ENCODE measurements around the gene BTNL8. TPM values are rescaled to one million over a fixed set of nuclear protein-coding genes. Genes with fewer than 3 reads are reported as not detected.

The BTNL8 gene
- total and polyA plus RNA-seq, 2 of the 13 experiments (the other 11 are each of a cell fraction or from before 2014, with no cell fraction given), result not detected

DNA sequence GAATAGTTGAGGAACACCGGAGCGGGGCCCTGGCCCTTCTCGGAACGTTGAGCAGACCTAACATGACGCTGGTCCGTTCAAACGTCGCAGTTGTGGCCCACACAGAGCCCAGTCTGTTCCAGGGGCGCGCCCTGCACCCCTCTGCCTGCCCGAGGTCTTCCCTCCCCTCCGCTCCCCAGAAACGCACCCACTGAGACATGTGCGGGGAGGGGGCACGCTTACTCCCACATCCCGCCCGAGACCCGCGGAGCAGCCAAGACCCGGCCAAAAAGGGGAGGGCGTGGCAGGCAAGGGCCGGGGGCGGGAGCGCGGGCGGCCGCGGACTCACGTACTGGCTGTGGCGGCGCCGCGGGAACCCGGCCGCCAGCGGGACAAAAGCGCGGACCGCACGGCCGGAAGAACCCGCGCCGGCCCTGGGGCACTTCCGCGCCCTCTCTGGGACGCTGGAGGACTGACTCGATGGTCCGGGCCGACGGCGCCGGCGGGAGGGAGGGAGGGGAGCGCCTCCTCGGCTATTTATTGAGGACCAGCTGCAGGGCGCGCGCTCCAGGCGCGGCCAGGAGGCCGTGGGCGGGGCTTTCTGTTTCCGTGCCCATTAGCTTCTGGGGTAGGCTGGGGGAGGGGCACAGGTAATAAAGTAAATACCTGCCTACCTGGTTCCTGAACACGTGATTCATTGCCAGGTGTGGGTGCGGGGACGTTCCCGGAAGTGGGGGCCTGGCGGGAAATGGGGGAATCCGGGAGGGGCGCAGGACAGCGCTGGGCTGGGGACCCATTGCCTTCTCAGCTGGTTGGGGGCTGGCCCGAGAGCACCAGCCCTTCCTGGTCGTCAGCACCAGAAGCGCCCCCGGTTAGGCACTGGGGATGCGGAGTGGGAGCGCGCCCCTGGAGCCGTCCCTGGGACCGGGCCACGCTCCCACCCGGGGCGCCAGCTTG, 37.8 kb upstream of the BTNL8 start, which contains the start of gene ZFP62 (continued):
- no peak for TF ChIP-seq DNMT1 (CRISPR knock-in tag; IDR thresholded peaks at IDR 0.05)
- no peak for TF ChIP-seq ZNF382 (CRISPR knock-in tag; IDR thresholded peaks at IDR 0.05; ENCODE audit: borderline replicate concordance)
- TF ChIP-seq ZNF619 (CRISPR knock-in tag; IDR thresholded peaks at IDR 0.05), result 0 out of 2 replicates have a peak, but pooled peaks have one; percentile 28
- TF ChIP-seq TRIM24 (CRISPR knock-in tag; IDR thresholded peaks at IDR 0.05), result no peak
- TF ChIP-seq, protein P1, sequence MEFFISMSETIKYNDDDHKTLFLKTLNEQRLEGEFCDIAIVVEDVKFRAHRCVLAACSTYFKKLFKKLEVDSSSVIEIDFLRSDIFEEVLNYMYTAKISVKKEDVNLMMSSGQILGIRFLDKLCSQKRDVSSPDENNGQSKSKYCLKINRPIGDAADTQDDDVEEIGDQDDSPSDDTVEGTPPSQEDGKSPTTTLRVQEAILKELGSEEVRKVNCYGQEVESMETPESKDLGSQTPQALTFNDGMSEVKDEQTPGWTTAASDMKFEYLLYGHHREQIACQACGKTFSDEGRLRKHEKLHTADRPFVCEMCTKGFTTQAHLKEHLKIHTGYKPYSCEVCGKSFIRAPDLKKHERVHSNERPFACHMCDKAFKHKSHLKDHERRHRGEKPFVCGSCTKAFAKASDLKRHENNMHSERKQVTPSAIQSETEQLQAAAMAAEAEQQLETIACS (CRISPR knock-in tag; IDR thresholded peaks at IDR 0.05), result peak; percentile 73
- TF ChIP-seq HIVEP1 (CRISPR knock-in tag; IDR thresholded peaks at IDR 0.05), result peak; percentile 72; the same call in 1 of the 2 replicates
- TF ChIP-seq, protein P2, sequence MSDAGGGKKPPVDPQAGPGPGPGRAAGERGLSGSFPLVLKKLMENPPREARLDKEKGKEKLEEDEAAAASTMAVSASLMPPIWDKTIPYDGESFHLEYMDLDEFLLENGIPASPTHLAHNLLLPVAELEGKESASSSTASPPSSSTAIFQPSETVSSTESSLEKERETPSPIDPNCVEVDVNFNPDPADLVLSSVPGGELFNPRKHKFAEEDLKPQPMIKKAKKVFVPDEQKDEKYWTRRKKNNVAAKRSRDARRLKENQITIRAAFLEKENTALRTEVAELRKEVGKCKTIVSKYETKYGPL (CRISPR knock-in tag; IDR thresholded peaks at IDR 0.05), result no peak
- no peak; the same call in 1 of the 2 replicates for TF ChIP-seq NCOA1 (CRISPR knock-in tag; IDR thresholded peaks at IDR 0.05)
- TF ChIP-seq, protein P3, sequence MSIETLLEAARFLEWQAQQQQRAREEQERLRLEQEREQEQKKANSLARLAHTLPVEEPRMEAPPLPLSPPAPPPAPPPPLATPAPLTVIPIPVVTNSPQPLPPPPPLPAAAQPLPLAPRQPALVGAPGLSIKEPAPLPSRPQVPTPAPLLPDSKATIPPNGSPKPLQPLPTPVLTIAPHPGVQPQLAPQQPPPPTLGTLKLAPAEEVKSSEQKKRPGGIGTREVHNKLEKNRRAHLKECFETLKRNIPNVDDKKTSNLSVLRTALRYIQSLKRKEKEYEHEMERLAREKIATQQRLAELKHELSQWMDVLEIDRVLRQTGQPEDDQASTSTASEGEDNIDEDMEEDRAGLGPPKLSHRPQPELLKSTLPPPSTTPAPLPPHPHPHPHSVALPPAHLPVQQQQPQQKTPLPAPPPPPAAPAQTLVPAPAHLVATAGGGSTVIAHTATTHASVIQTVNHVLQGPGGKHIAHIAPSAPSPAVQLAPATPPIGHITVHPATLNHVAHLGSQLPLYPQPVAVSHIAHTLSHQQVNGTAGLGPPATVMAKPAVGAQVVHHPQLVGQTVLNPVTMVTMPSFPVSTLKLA (IDR thresholded peaks at IDR 0.05), result no peak
- peak in 1 of 2 experiments; percentile 68; a peak in 1 of 4 replicates for TF ChIP-seq POLR2A (IDR thresholded peaks at IDR 0.05; ENCODE audit: insufficient read depth in 1 of 2, low read depth in 2 of 2, low read length in 2 of 2)
- TF ChIP-seq ZNF777 (CRISPR knock-in tag; IDR thresholded peaks at IDR 0.05), result peak; percentile 77
- TF ChIP-seq, protein P4, sequence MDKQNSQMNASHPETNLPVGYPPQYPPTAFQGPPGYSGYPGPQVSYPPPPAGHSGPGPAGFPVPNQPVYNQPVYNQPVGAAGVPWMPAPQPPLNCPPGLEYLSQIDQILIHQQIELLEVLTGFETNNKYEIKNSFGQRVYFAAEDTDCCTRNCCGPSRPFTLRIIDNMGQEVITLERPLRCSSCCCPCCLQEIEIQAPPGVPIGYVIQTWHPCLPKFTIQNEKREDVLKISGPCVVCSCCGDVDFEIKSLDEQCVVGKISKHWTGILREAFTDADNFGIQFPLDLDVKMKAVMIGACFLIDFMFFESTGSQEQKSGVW (CRISPR knock-in tag; IDR thresholded peaks at IDR 0.05; ENCODE audit: borderline replicate concordance), result no peak
- TF ChIP-seq, protein P5, sequence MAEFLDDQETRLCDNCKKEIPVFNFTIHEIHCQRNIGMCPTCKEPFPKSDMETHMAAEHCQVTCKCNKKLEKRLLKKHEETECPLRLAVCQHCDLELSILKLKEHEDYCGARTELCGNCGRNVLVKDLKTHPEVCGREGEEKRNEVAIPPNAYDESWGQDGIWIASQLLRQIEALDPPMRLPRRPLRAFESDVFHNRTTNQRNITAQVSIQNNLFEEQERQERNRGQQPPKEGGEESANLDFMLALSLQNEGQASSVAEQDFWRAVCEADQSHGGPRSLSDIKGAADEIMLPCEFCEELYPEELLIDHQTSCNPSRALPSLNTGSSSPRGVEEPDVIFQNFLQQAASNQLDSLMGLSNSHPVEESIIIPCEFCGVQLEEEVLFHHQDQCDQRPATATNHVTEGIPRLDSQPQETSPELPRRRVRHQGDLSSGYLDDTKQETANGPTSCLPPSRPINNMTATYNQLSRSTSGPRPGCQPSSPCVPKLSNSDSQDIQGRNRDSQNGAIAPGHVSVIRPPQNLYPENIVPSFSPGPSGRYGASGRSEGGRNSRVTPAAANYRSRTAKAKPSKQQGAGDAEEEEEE (CRISPR knock-in tag; IDR thresholded peaks at IDR 0.05; ENCODE audit: borderline replicate concordance), result no peak
- no peak; the same call in 1 of the 2 replicates for TF ChIP-seq ZNF629 (CRISPR knock-in tag; conservative IDR thresholded peaks at IDR 0.05)
- TF ChIP-seq POGZ (CRISPR knock-in tag; IDR thresholded peaks at IDR 0.05), result peak; percentile 57
- TF ChIP-seq ZFP36L2 (CRISPR knock-in tag; IDR thresholded peaks at IDR 0.05), result no peak
- no peak for TF ChIP-seq HHEX (CRISPR knock-in tag; IDR thresholded peaks at IDR 0.05)
- TF ChIP-seq, protein P6, sequence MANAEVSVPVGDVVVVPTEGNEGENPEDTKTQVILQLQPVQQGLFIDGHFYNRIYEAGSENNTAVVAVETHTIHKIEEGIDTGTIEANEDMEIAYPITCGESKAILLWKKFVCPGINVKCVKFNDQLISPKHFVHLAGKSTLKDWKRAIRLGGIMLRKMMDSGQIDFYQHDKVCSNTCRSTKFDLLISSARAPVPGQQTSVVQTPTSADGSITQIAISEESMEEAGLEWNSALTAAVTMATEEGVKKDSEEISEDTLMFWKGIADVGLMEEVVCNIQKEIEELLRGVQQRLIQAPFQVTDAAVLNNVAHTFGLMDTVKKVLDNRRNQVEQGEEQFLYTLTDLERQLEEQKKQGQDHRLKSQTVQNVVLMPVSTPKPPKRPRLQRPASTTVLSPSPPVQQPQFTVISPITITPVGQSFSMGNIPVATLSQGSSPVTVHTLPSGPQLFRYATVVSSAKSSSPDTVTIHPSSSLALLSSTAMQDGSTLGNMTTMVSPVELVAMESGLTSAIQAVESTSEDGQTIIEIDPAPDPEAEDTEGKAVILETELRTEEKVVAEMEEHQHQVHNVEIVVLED (CRISPR knock-in tag; IDR thresholded peaks at IDR 0.05; ENCODE audit: borderline replicate concordance), result peak; percentile 75
- no peak for TF ChIP-seq IKZF4 (CRISPR knock-in tag; IDR thresholded peaks at IDR 0.05; ENCODE audit: borderline replicate concordance, low read depth, not compliant biosample characterization)
- no peak for TF ChIP-seq ZNF781 (CRISPR knock-in tag; IDR thresholded peaks at IDR 0.05; ENCODE audit: borderline replicate concordance, not compliant biosample characterization)
- TF ChIP-seq HOXA7 (CRISPR knock-in tag; IDR thresholded peaks at IDR 0.05), result no peak

Measured in HepG2 (cell line).